Stimulated activated CD8-positive, alpha-beta memory T cell treated with anti-CD3 and anti-CD28 coated beads, Interleukin-4, amount 100 ng/mL, for 48 hours (primary cell): ENCODE data around the gene SNAP25.

Experiments
- DNase-seq: peaks from one replicate; pipeline ENCODE4 v3.0.0-alpha.2; 2020

SNAP25 gene

DNA sequence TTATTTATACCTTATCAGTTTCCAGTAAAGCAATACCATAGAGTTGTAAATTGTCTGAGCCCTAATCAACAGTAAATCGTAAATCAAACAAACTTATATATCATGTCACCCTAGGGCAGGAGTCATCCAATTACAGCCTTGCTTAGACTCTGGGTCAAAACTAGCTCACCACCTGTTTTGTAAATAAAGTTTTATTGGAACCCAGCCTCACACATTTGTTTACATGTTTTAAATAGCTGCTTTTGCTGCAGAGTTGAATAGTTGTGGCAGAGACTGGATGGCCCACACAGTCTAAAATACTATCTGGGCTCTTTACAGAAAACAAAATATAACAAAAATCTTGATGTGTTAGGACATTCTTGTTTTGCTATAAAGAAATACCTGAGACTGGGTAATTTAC is 121.0 kb downstream of the SNAP25 start:
- no peak for DNase-seq

DNA sequence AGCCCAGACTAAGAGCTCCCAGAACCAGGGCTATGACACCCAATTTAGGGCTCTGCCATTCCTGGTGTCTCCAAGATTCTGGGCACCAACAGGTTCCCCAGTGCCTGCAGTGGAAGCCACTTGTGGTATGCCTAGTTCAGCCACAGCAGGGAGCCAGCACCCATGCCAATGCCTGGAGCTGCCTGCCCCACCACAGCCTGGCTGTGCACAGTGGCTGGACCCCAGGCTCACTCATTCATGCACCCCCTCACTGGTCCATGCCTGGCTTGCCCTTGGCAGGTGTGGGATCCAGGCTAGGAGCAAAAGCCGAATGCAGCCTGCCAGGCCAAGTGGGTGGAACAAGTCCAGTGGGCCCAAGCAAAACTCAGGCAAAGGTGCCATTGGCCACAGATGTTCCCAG is 123.5 kb downstream of the SNAP25 start:
- no peak for DNase-seq

DNA sequence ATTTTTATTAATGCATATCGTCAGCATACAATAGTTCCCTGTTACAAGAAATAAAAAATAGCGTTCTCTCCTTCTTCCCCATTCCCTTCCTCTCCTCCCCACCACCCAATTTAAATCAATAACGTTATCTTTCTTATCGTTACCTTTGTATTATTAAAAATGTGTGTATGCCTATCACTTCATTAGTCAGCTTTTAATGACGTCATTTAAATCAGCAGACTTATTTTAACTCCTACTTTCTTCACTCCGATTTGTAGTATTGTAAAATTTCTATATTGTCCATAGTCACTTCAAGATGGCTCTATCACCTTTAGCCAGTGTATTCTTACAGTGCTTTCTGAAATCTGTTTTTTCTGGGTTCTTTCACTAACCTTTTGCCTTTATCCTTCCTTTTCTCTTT is 126.3 kb downstream of the SNAP25 start:
- DNase-seq: no peak

DNA sequence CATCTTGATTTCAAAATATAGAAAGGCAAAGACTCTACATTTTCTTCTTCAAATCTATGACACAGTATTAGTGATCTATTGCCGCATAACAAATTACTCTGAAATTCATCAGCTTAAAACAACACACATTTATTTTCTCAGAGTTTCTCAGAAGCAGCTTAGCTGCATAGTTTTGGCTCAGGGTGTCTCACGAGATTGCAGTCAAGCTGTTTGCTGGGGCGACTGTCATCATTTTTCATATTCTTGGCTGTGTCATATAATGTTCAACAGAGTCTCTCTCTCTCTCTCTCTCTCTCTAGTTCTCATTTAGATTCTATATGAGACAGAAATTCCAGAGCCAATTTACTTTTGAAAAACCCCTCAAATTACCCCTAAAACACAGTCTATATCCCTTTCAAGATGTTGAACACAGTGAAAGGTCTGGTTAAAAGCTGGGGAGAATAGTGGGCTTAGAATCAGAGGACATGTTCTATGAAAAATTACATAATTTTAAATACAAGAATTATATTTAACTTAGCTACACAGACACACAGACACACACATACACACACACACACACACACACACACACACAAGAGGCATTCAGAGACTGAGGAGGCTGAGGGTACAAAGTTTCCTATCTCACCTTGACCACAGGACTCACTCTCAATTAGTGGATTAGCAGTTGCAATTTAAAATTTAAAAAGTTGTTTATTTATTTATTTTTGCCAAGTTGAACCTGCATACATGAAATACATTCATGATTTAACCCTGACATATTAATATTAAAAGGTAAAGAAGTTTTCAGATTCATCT is 128.7 kb downstream of the SNAP25 start:
- no peak for DNase-seq

DNA sequence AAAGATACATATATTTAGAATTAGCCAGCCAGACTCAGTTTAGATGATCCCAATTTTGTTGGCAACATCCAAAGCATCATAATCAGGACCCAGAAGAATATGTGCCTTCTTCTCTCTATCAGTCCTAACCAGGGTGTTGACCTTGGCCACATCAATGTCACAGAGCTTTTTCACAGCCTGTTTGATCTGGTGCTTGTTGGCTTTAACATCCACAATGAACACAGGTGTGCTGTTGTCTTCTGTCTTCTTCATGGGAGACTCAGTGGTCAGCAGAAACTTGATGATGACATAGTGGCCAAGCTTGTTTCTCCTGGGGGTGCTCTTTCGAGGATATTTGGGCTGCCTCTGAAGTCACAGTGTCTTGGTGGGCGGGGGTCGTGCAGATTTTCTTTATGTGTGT is 130.5 kb downstream of the SNAP25 start:
- DNase-seq: no peak

DNA sequence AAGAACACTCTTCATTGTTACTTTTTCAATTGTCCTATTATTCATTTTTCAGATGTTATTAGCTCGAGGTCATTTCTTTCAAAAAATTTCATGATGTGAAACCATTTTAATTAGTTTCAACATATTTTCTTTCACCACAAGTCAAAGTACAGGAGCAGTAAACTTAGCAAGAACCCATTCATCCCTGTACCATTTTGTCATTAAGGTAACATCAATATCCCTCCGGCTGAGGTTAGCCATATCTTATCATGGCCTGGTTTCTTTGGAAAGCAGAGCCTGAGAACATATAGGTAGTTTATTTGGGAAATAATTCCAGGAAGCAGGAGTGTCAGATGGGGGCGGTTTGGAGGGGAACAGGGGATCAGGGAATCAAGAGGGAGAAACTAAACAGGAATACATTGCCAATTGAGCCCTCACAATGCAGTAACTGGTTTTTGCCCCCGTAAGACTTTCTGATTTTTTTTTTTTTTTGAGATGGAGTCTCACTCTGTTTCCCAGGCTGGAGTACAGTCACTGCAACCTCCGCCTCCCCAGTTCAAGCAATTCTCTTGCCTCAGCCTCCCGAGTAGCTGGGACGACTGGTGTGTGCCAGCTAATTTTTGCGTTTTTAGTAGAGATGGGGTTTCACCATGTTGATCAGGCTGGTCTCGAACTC is 131.7 kb downstream of the SNAP25 start:
- no peak for DNase-seq

DNA sequence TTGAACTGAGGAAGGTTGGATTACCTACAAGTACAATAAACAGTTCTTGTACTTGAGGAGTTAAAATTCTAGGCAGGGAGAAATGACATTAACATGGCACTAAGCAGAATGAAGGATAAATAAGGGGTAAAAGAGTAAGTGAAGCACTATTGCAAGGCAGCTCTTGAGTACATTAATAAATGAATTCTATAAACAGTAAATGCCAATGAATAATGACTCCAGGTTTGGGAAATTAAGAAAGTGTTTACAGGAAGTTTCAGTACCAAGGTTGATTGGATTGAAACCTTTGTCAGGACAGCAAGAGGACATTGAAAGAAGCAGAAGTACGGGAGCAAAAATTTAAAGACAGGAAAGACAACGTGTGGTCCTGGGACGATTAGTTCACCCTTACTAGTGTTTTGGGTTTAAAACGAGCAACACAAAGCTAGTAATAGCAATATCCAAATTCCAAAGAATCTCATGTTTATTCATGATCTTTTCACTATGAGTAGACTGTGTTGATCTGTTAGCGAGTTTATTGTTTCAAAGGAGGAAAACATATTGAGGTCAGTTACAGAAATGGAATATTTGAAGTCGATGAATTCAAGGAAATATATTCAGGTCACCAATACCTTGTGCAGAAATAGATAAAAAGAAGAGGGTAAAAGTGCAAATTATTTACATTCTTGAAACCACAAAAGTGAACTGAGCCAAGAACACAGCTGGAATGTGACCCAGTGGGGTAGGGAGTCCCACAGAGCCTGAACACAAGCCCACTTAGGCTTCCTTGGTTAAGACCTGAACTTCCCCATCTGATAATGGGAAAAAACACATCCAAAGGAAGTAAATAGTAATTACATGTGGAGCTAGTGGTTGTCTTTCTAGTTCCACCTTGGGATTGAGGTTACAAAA is 134.5 kb downstream of the SNAP25 start:
- DNase-seq: no peak

DNA sequence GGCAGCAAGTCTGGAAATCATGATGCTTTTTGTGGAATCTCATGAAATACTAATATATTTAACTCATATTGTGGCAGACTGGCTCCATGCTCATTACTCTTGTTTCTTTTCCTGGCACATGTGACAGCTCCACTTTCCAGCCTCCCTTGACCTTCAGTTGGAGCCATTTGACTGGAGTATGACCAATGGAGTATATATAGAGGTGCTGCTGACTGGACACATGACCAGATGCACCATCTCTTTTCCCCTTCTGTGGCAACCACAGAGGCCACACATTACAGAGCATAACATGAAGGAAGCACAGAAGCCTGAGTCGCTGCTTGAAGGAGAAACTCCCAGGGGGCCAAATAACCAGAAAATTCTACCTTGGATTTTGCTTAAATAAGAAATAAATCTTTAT is 138.0 kb downstream of the SNAP25 start:
- no peak for DNase-seq
